Smooth muscle cell (in vitro differentiated cells): Measurements from ENCODE around the gene DPCD. TPM values are rescaled to one million over a fixed set of nuclear protein-coding genes. Genes with fewer than 3 reads are reported as not detected.

Source experiments
- DNase-seq: peaks from one replicate; lab custom pipeline; 2025; ENCODE audit not compliant: unreplicated experiment; lab: John Stamatoyannopoulos, UW
- H2AFZ ChIP-seq: fragments of 200-600 bp; sonication (generic); 2 replicates; pipeline ENCODE4 v1.6.0; 2016; ENCODE audit warnings: antibody characterized with exemption, low read depth, mild to moderate bottlenecking
- H3F3A ChIP-seq: fragments of 200-600 bp; sonication (generic); 2 replicates; pipeline ENCODE4 v1.6.0; 2017; ENCODE audit warnings: antibody characterized with exemption, low read depth
- H3K27ac ChIP-seq: fragments of 200-600 bp; sonication (generic); 2 replicates; pipeline ENCODE4 v1.5.1; 2016; ENCODE audit warnings: low read depth, mild to moderate bottlenecking
- H3K27me3 ChIP-seq: fragments of 200-600 bp; sonication (generic); 2 replicates; pipeline ENCODE4 v1.6.1; 2016; ENCODE audit warnings: low read depth, mild to moderate bottlenecking
- H3K36me3 ChIP-seq: fragments of 200-600 bp; sonication (generic); 2 replicates; pipeline ENCODE4 v1.5.1; 2016; ENCODE audit warnings: low read depth
- H3K4me1 ChIP-seq: fragments of 200-600 bp; sonication (generic); 2 replicates; pipeline ENCODE4 v1.5.1; 2016; ENCODE audit warnings: low read depth
- H3K4me2 ChIP-seq: fragments of 200-600 bp; sonication (generic); 2 replicates; pipeline ENCODE4 v1.6.0; 2016; ENCODE audit warnings: mild to moderate bottlenecking
- H3K4me3 ChIP-seq: fragments of 200-600 bp; sonication (generic); 2 replicates; pipeline ENCODE4 v1.5.1; 2016; ENCODE audit warnings: mild to moderate bottlenecking
- H3K79me2 ChIP-seq: fragments of 200-600 bp; sonication (generic); 2 replicates; pipeline ENCODE4 v1.6.0; 2016; ENCODE audit warnings: low read depth, mild to moderate bottlenecking
- H3K9ac ChIP-seq: fragments of 200-600 bp; sonication (generic); 2 replicates; pipeline ENCODE4 v1.6.0; 2016; ENCODE audit warnings: low read depth
- H3K9me3 ChIP-seq: fragments of 200-600 bp; sonication (generic); replicated peaks from 2 replicates; pipeline ENCODE4 v1.5.1; 2016; ENCODE audit warnings: low read depth
- H4K20me1 ChIP-seq: fragments of 200-600 bp; sonication (generic); 2 replicates; pipeline ENCODE4 v1.6.0; 2016; ENCODE audit warnings: low read depth
- CTCF ChIP-seq: fragments of 200-600 bp; sonication (generic); IDR thresholded peaks from 2 replicates; pipeline ENCODE4 v1.5.1; 2017; ENCODE audit warnings: borderline replicate concordance, mild to moderate bottlenecking, antibody characterized with exemption; ENCODE audit not compliant: insufficient read depth, poor library complexity, severe bottlenecking
- WGBS: methylation state at CpG from one replicate; pipeline ENCODE4 v1.1.7; 2016; ENCODE audit warnings: low lambda C conversion rate; 5-methylcytosine and 5-hydroxymethylcytosine counted together
- polyA plus RNA-seq: library from polyadenylated mRNA; unstranded; fragments of >200 nt; fragmentation: Nextera tagmentation; extraction: Ambion mirVana; gene quantifications from 2 replicates; pipeline ENCODE4 v1.2.1, GENCODE V29; 2016
- total RNA-seq: library from RNA; depleted of rRNA; stranded (reverse); fragments of >200 nt; gene quantifications from 2 replicates; pipeline ENCODE4 v1.2.3, GENCODE V29; 2014

The DPCD gene
- total and polyA plus RNA-seq, 2 experiments from 2014 or later, result 116 to 150 TPM

GRCh38 chr10:101624526-101625102, 36.5 kb downstream of the DPCD start:
- no peak overlapping the region for H2AFZ ChIP-seq
- H3K27ac ChIP-seq, result no peak overlapping the region
- no peak overlapping the region for H3K9ac ChIP-seq
- 89% methylated on average over 4 of the region's 4 CpGs for WGBS
- H3K4me1 ChIP-seq, result peaks cover 11% of the 10 kb centered on the region
- no peak for DNase-seq
- peaks cover 7% of the 10 kb centered on the region for H3K36me3 ChIP-seq
- no peaks in the 10 kb centered on the region for H3K79me2 ChIP-seq
- H3K4me2 ChIP-seq, result no peak overlapping the region
- no peak overlapping the region for H3K4me3 ChIP-seq
- H3K9me3 ChIP-seq, result no peaks in the 10 kb centered on the region
- peaks cover 29% of the 10 kb centered on the region for H4K20me1 ChIP-seq
- no peak for TF ChIP-seq CTCF
- no peaks in the 10 kb centered on the region for H3K27me3 ChIP-seq
- no peaks in the 10 kb centered on the region for H3F3A ChIP-seq

GRCh38 chr10:101625821-101626412, 37.8 kb downstream of the DPCD start:
- H3K9me3 ChIP-seq, result no peaks in the 10 kb centered on the region
- H3K27ac ChIP-seq, result no peak overlapping the region
- no peak for TF ChIP-seq CTCF
- no peak overlapping the region for H3K9ac ChIP-seq
- 89% methylated on average over 1 of the region's 1 CpG for WGBS
- no peak overlapping the region for H2AFZ ChIP-seq
- no peaks in the 10 kb centered on the region for H3F3A ChIP-seq
- no peaks in the 10 kb centered on the region for H3K79me2 ChIP-seq
- H3K4me3 ChIP-seq, result no peak overlapping the region
- peaks cover 42% of the 10 kb centered on the region for H4K20me1 ChIP-seq
- no peak overlapping the region for H3K4me2 ChIP-seq
- H3K27me3 ChIP-seq, result no peaks in the 10 kb centered on the region
- H3K4me1 ChIP-seq, result peaks cover 8% of the 10 kb centered on the region
- DNase-seq, result no peak
- H3K36me3 ChIP-seq, result peaks cover 7% of the 10 kb centered on the region

- Histone ChIP-seq H3K36me3 (no peaks in the 10 kb centered on the region), H3K79me2 (no peaks in the 10 kb centered on the region), H4K20me1 (peaks cover 75% of the 10 kb centered on the region), H3K4me1 (peaks cover 10% of the 10 kb centered on the region), H3F3A (no peaks in the 10 kb centered on the region), H3K9me3 (no peaks in the 10 kb centered on the region), H3K4me3 (no peak overlapping the region), H3K4me2 (no peak overlapping the region), H3K9ac (no peak overlapping the region), H3K27ac (no peak overlapping the region), H3K27me3 (no peaks in the 10 kb centered on the region), H2AFZ (no peak overlapping the region)
- DNase-seq, result no peak
- TF ChIP-seq CTCF, result no peak
- 95% methylated on average over 13 of the region's 13 CpGs for WGBS
Measured at GRCh38 chr10:101629837-101630632, 41.9 kb downstream of the DPCD start.
